Renal cortex interstitium (tissue), 11 donors: Measurements from ENCODE around the gene PHEX. TPM values are rescaled to one million over a fixed set of nuclear protein-coding genes. Genes with fewer than 3 reads are reported as not detected.
A peak's percentile ranks its signal among the peaks of the same experiment; 100 is the strongest.

Experiments
- DNase-seq, 11 donors: peaks; one replicate each; pipeline ENCODE4 v3.0.0-alpha.2; 2013; ENCODE audit warnings: low read depth in 9 of 11, low spot score in 4 of 11; ENCODE audit errors: extremely low read depth in 1 of 11
- polyA plus RNA-seq, 3 donors: library from polyadenylated mRNA; unstranded; fragments of 120-200 nt; gene quantifications; one replicate each; pipeline ENCODE4 v1.2.1, GENCODE V29; 2013; ENCODE audit not compliant: insufficient read length in 3 of 3

Gene PHEX
- polyA plus RNA-seq, 3 donors = 0.23 to 0.54 (median 0.48) TPM

GRCh38 chrX:22037225-22037624, 5.1 kb downstream of the PHEX start:
- no peak for DNase-seq

- DNase-seq = no peak
Measured at GRCh38 chrX:22037911-22038537, 5.9 kb downstream of the PHEX start.

GRCh38 chrX:22039541-22039940, 7.4 kb downstream of the PHEX start:
- DNase-seq = no peak

- no peak for DNase-seq
Measured at GRCh38 chrX:22040184-22040583, 8.1 kb downstream of the PHEX start.

GRCh38 chrX:22041907-22042530, 9.9 kb downstream of the PHEX start:
- DNase-seq = peak in 1 of 11 donors; percentile 2

GRCh38 chrX:22043872-22044271, 11.7 kb downstream of the PHEX start:
- no peak for DNase-seq

- DNase-seq = no peak
Measured at GRCh38 chrX:22047468-22047867, 15.3 kb downstream of the PHEX start.

GRCh38 chrX:22053481-22053880, 21.4 kb downstream of the PHEX start:
- no peak for DNase-seq

- no peak for DNase-seq
Measured at GRCh38 chrX:22056235-22056634, 24.1 kb downstream of the PHEX start.

- no peak for DNase-seq
Measured at GRCh38 chrX:22057667-22058066, 25.5 kb downstream of the PHEX start.

GRCh38 chrX:22059775-22060174, 27.6 kb downstream of the PHEX start:
- no peak for DNase-seq

- no peak for DNase-seq
Measured at GRCh38 chrX:22060415-22061280, 28.5 kb downstream of the PHEX start.

GRCh38 chrX:22063284-22063683, 31.2 kb downstream of the PHEX start:
- peak in 5 of 11 donors; percentile 12 to 30 (median 21) for DNase-seq

- DNase-seq = peak in 3 of 11 donors; percentile 2 to 11 (median 4)
Measured at GRCh38 chrX:22069586-22069985, 37.5 kb downstream of the PHEX start.

- DNase-seq = no peak
Measured at GRCh38 chrX:22073928-22074327, 41.8 kb downstream of the PHEX start.

GRCh38 chrX:22078117-22078516, 46.0 kb downstream of the PHEX start:
- no peak for DNase-seq

- peak in 2 of 11 donors; percentile 9 to 14 for DNase-seq
Measured at GRCh38 chrX:22081475-22082092, 49.5 kb downstream of the PHEX start.

- DNase-seq = no peak
Measured at GRCh38 chrX:22086003-22086402, 53.9 kb downstream of the PHEX start.

- no peak for DNase-seq
Measured at GRCh38 chrX:22087011-22087557, 55.0 kb downstream of the PHEX start.
